HEK293 (cell line): Measurements from ENCODE around the gene GFI1.
"Not testable (repeated sequence)": the region's sequence is repeated elsewhere in the genome, so short reads cannot be mapped to it uniquely, and the experiment has no call there.

Experiments used
- CTCF ChIP-seq: fragments of 450-650 bp; formaldehyde crosslinking; IDR thresholded peaks from 2 replicates; pipeline ENCODE4 v1.5.1; 2016; ENCODE audit warnings: missing biosample characterization, missing genetic modification characterization
- KLF8 ChIP-seq: fragments of 450-650 bp; formaldehyde crosslinking; IDR thresholded peaks from 2 replicates; pipeline ENCODE4 v1.5.1; 2016; ENCODE audit warnings: missing biosample characterization, missing genetic modification characterization
- MEIS1 ChIP-seq: sonication (generic); formaldehyde crosslinking; IDR thresholded peaks from 2 replicates; pipeline ENCODE4 v1.8.1; 2022; ENCODE audit warnings: missing genetic modification reagents, mild to moderate bottlenecking, borderline replicate concordance
- WT1 ChIP-seq: fragments of 450-650 bp; formaldehyde crosslinking; IDR thresholded peaks from 2 replicates; pipeline ENCODE4 v1.5.1; 2016; ENCODE audit warnings: missing biosample characterization, missing genetic modification characterization
- YY1 ChIP-seq: fragments of 450-650 bp; formaldehyde crosslinking; IDR thresholded peaks from 2 replicates; pipeline ENCODE4 v1.5.1; 2018; ENCODE audit warnings: missing biosample characterization, missing genetic modification characterization
- ZBTB26 ChIP-seq: fragments of 450-650 bp; formaldehyde crosslinking; optimal IDR thresholded peaks from 2 replicates; pipeline ENCODE3; 2016; ENCODE audit warnings: missing biosample characterization, mild to moderate bottlenecking, missing genetic modification characterization
- ZNF138 ChIP-seq: fragments of 450-650 bp; formaldehyde crosslinking; IDR thresholded peaks from 2 replicates; pipeline ENCODE4 v1.5.1; 2016; ENCODE audit warnings: missing biosample characterization, missing genetic modification characterization, borderline replicate concordance
- ZNF37A ChIP-seq: fragments of 450-650 bp; IDR thresholded peaks from 2 replicates; pipeline ENCODE4 v1.5.1; 2018; ENCODE audit warnings: missing biosample characterization, missing genetic modification characterization
- ZNF623 ChIP-seq: fragments of 450-650 bp; formaldehyde crosslinking; IDR thresholded peaks from 2 replicates; pipeline ENCODE4 v1.5.1; 2016; ENCODE audit warnings: missing biosample characterization, missing genetic modification characterization
- ZNF629 ChIP-seq: fragments of 450-650 bp; formaldehyde crosslinking; IDR thresholded peaks from 2 replicates; pipeline ENCODE4 v1.5.1; 2017; ENCODE audit warnings: missing biosample characterization, missing genetic modification characterization
- ZNF664 ChIP-seq: fragments of 450-650 bp; formaldehyde crosslinking; IDR thresholded peaks from 2 replicates; pipeline ENCODE4 v1.5.1; 2016; ENCODE audit warnings: missing biosample characterization, missing genetic modification characterization
- ZNF777 ChIP-seq: fragments of 450-650 bp; formaldehyde crosslinking; IDR thresholded peaks from 2 replicates; pipeline ENCODE4 v1.5.1; 2017; ENCODE audit warnings: missing biosample characterization, missing genetic modification characterization, borderline replicate concordance

- not testable (repeated sequence) for TF ChIP-seq MEIS1 (CRISPR knock-in tag); CTCF (tag by site-specific recombination); ZNF777 (tag by site-specific recombination); ZNF623 (tag by site-specific recombination); WT1 (tag by site-specific recombination); ZBTB26; ZNF629 (tag by site-specific recombination); ZNF37A (tag by site-specific recombination); YY1 (tag by site-specific recombination); KLF8 (tag by site-specific recombination); ZNF138 (tag by site-specific recombination); ZNF664
Measured at GRCh38 chr1:92524944-92525590, 38.3 kb upstream of the GFI1 start.
